WTC11 (cell line): ENCODE data around the gene EXOC4. TPM values are rescaled to one million over a fixed set of nuclear protein-coding genes. Genes with fewer than 3 reads are reported as not detected.

Source experiments
- ATAC-seq: fragments of 200-7000 bp; cut with Tn5 transposase; 2 replicates; pipeline ENCODE4 v1.10.0; 2021; ENCODE audit warnings: mild to moderate bottlenecking, moderate library complexity
- CTCF ChIA-PET: fragments of 300-600 bp; sonication (Branson Sonifier 250); formaldehyde crosslinking; loops from one replicate; lab custom pipeline; 2021; ENCODE audit warnings: antibody characterized with exemption; lab: Charles Lee
- POLR2A ChIA-PET: fragments of 350-600 bp; sonication (Branson Sonifier 250); formaldehyde crosslinking; loops from one replicate; lab custom pipeline; 2021; ENCODE audit warnings: antibody characterized with exemption; lab: Charles Lee
- DNase-seq: peaks from one replicate; pipeline ENCODE4 v3.0.0; 2021; ENCODE audit warnings: low spot score
- H3K27ac Mint-ChIP-seq: 2 replicates; pipeline ENCODE4 v1.8.0; 2021; ENCODE audit warnings: mixed read lengths
- H3K27me3 Mint-ChIP-seq: 2 replicates; pipeline ENCODE4 v1.8.0; 2021; ENCODE audit warnings: low read depth, mild to moderate bottlenecking, moderate library complexity, mixed read lengths
- H3K36me3 Mint-ChIP-seq: 2 replicates; pipeline ENCODE4 v1.8.0; 2021; ENCODE audit warnings: mixed read lengths
- H3K4me1 Mint-ChIP-seq: 2 replicates; pipeline ENCODE4 v1.8.0; 2022; ENCODE audit warnings: mixed read lengths
- H3K4me3 Mint-ChIP-seq: 2 replicates; pipeline ENCODE4 v1.8.0; 2021; ENCODE audit warnings: mild to moderate bottlenecking, moderate library complexity, mixed read lengths
- H3K9me3 Mint-ChIP-seq: 2 replicates; pipeline ENCODE4 v1.8.0; 2021; ENCODE audit warnings: mixed read lengths
- ATF1 ChIP-seq: sonication (generic); formaldehyde crosslinking; IDR thresholded peaks from 2 replicates; pipeline ENCODE4 v1.8.1; 2023; ENCODE audit warnings: mild to moderate bottlenecking, moderate library complexity, missing genetic modification reagents
- ATF3 ChIP-seq: sonication (generic); formaldehyde crosslinking; conservative IDR thresholded peaks from 2 replicates; pipeline ENCODE4 v1.8.1; 2022; ENCODE audit warnings: mild to moderate bottlenecking, missing genetic modification reagents
- CBFB ChIP-seq: sonication (generic); formaldehyde crosslinking; IDR thresholded peaks from 2 replicates; pipeline ENCODE4 v1.8.1; 2022; ENCODE audit warnings: mild to moderate bottlenecking, low read depth, missing genetic modification reagents
- CDX4 ChIP-seq: fragments of 250-450 bp; sonication (Bioruptor Pico); IDR thresholded peaks from 2 replicates; pipeline ENCODE4 v1.9.0; 2021; ENCODE audit warnings: moderate library complexity, mild to moderate bottlenecking, inconsistent platforms, borderline replicate concordance
- FOXJ3 ChIP-seq: sonication (generic); formaldehyde crosslinking; IDR thresholded peaks from 2 replicates; pipeline ENCODE4 v1.9.0; 2021; ENCODE audit warnings: missing genetic modification reagents, mild to moderate bottlenecking, borderline replicate concordance
- FOXK1 ChIP-seq: sonication (generic); formaldehyde crosslinking; IDR thresholded peaks from 2 replicates; pipeline ENCODE4 v1.8.0; 2022; ENCODE audit warnings: mild to moderate bottlenecking, moderate library complexity, missing genetic modification reagents
- FOXP4 ChIP-seq: sonication (generic); formaldehyde crosslinking; IDR thresholded peaks from 2 replicates; pipeline ENCODE4 v1.8.0; 2022; ENCODE audit warnings: mild to moderate bottlenecking, missing genetic modification reagents
- GABPB1 ChIP-seq: sonication (generic); formaldehyde crosslinking; IDR thresholded peaks from 2 replicates; pipeline ENCODE4 v1.8.1; 2023; ENCODE audit warnings: mild to moderate bottlenecking, missing genetic modification reagents
- GTF2I ChIP-seq: fragments of 250-450 bp; sonication (Bioruptor Pico); conservative IDR thresholded peaks from 2 replicates; pipeline ENCODE4 v1.4.0; 2021; ENCODE audit warnings: mild to moderate bottlenecking
- HMGA2 ChIP-seq: fragments of 250-450 bp; sonication (Bioruptor Pico); IDR thresholded peaks from 2 replicates; pipeline ENCODE4 v1.4.0; 2021; ENCODE audit warnings: mild to moderate bottlenecking, moderate library complexity
- HMGXB4 ChIP-seq: sonication (generic); formaldehyde crosslinking; IDR thresholded peaks from 2 replicates; pipeline ENCODE4 v1.8.1; 2023; ENCODE audit warnings: mild to moderate bottlenecking, moderate library complexity, missing genetic modification reagents
- JAZF1 ChIP-seq: fragments of 250-450 bp; sonication (Bioruptor Pico); IDR thresholded peaks from 2 replicates; pipeline ENCODE4 v1.9.0; 2021; ENCODE audit warnings: moderate library complexity, mild to moderate bottlenecking, inconsistent platforms
- MLX ChIP-seq: sonication (generic); formaldehyde crosslinking; IDR thresholded peaks from 2 replicates; pipeline ENCODE4 v1.8.1; 2023; ENCODE audit warnings: mild to moderate bottlenecking, missing genetic modification reagents, moderate library complexity
- MXD4 ChIP-seq: fragments of 250-450 bp; sonication (Bioruptor Pico); IDR thresholded peaks from 2 replicates; pipeline ENCODE4 v1.8.0; 2021; ENCODE audit warnings: mild to moderate bottlenecking, moderate library complexity, borderline replicate concordance
- NFE2L1 ChIP-seq: sonication (generic); formaldehyde crosslinking; IDR thresholded peaks from 2 replicates; pipeline ENCODE4 v1.8.1; 2023; ENCODE audit warnings: missing genetic modification reagents
- NFYB ChIP-seq: sonication (generic); formaldehyde crosslinking; conservative IDR thresholded peaks from 2 replicates; pipeline ENCODE4 v1.8.0; 2022; ENCODE audit warnings: low read depth, missing genetic modification reagents
- NR1H2 ChIP-seq: sonication (generic); formaldehyde crosslinking; IDR thresholded peaks from 2 replicates; pipeline ENCODE4 v1.9.0; 2021; ENCODE audit warnings: mild to moderate bottlenecking, moderate library complexity, missing genetic modification reagents
- NR2C2 ChIP-seq: sonication (generic); formaldehyde crosslinking; IDR thresholded peaks from 2 replicates; pipeline ENCODE4 v1.8.0; 2022; ENCODE audit warnings: mild to moderate bottlenecking, missing genetic modification reagents
- NR3C1 ChIP-seq: sonication (generic); formaldehyde crosslinking; conservative IDR thresholded peaks from 2 replicates; pipeline ENCODE4 v1.8.1; 2023; ENCODE audit warnings: low read depth, mild to moderate bottlenecking, missing genetic modification reagents
- ZBTB21 ChIP-seq: sonication (generic); formaldehyde crosslinking; IDR thresholded peaks from 2 replicates; pipeline ENCODE4 v1.8.1; 2023; ENCODE audit warnings: mild to moderate bottlenecking, missing genetic modification reagents, borderline replicate concordance
- ZNF219 ChIP-seq: sonication (generic); formaldehyde crosslinking; IDR thresholded peaks from 2 replicates; pipeline ENCODE4 v1.8.0; 2023; ENCODE audit warnings: missing genetic modification reagents, mild to moderate bottlenecking, borderline replicate concordance
- ZNF512 ChIP-seq: sonication (generic); formaldehyde crosslinking; IDR thresholded peaks from 2 replicates; pipeline ENCODE4 v1.8.1; 2022; ENCODE audit warnings: missing genetic modification reagents, borderline replicate concordance
- ZNF532 ChIP-seq: fragments of 250-450 bp; sonication (Bioruptor Pico); IDR thresholded peaks from 2 replicates; pipeline ENCODE4 v1.9.0; 2021; ENCODE audit warnings: mild to moderate bottlenecking, borderline replicate concordance
- ZNF671 ChIP-seq: fragments of 250-450 bp; sonication (Bioruptor Pico); IDR thresholded peaks from 2 replicates; pipeline ENCODE4 v1.8.0; 2021; ENCODE audit warnings: mild to moderate bottlenecking
- total RNA-seq: library from RNA; stranded (reverse); gene quantifications from 3 replicates; pipeline ENCODE4 v1.2.3, GENCODE V29; 2021

Gene EXOC4
- total RNA-seq, 1 experiment from 2014 or later = 62.0 TPM

- TF ChIP-seq ZNF532 (CRISPR knock-in tag) = no peak
- no peak for TF ChIP-seq NFYB (CRISPR knock-in tag)
- TF ChIP-seq ATF3 (CRISPR knock-in tag) = no peak
- TF ChIP-seq GTF2I (CRISPR knock-in tag) = no peak
- TF ChIP-seq CDX4 (CRISPR knock-in tag) = no peak
- TF ChIP-seq ZNF512 (CRISPR knock-in tag) = no peak
- no peak for TF ChIP-seq GABPB1 (CRISPR knock-in tag)
- TF ChIP-seq ATF1 (CRISPR knock-in tag) = no peak
- no peak for TF ChIP-seq JAZF1 (CRISPR knock-in tag)
These were observed 449.2 kb downstream of the EXOC4 start (continued) for GRCh38 chr7:133702078-133702477.

GRCh38 chr7:133702960-133703359, 450.1 kb downstream of the EXOC4 start:
- ChIA-PET POLR2A (interaction anchor here (0.5 kb wide), 1 partner anchor 24 kb away, joined by 3 read pairs; no protein-coding TSS in a partner anchor), CTCF (no interaction called here)
- no peaks in the 10 kb centered on the region for H3K9me3 Mint-ChIP-seq
- TF ChIP-seq NR2C2 (CRISPR knock-in tag) (no peak), FOXJ3 (no peak), NR3C1 (CRISPR knock-in tag) (no peak)
- H3K4me3 Mint-ChIP-seq = no peak overlapping the region
- ATAC-seq (no peak), DNase-seq (no peak)
- 0 out of 2 replicates have a peak, but pooled peaks cover 3% of the 10 kb centered on the region for H3K4me1 Mint-ChIP-seq
- no peak overlapping the region for H3K27ac Mint-ChIP-seq
- H3K36me3 Mint-ChIP-seq = no peaks in the 10 kb centered on the region
- H3K27me3 Mint-ChIP-seq = no peaks in the 10 kb centered on the region

GRCh38 chr7:133703547-133703946, 450.7 kb downstream of the EXOC4 start:
- POLR2A ChIA-PET = no interaction called here
- CTCF ChIA-PET = no interaction called here
- no peaks in the 10 kb centered on the region for H3K36me3 Mint-ChIP-seq
- H3K27me3 Mint-ChIP-seq = no peaks in the 10 kb centered on the region
- ATAC-seq = no peak
- no peak overlapping the region for H3K4me3 Mint-ChIP-seq
- no peaks in the 10 kb centered on the region for H3K4me1 Mint-ChIP-seq
- no peaks in the 10 kb centered on the region for H3K9me3 Mint-ChIP-seq
- no peak overlapping the region for H3K27ac Mint-ChIP-seq
- DNase-seq = no peak
- TF ChIP-seq GABPB1 (CRISPR knock-in tag) (no peak), ZNF671 (CRISPR knock-in tag) (no peak), FOXP4 (no peak), ZNF219 (CRISPR knock-in tag) (no peak), MXD4 (CRISPR knock-in tag) (no peak), ZBTB21 (CRISPR knock-in tag) (no peak), NFE2L1 (CRISPR knock-in tag) (no peak), HMGXB4 (CRISPR knock-in tag) (no peak), CBFB (CRISPR knock-in tag) (no peak), MLX (CRISPR knock-in tag) (no peak), HMGA2 (CRISPR knock-in tag) (no peak), FOXK1 (CRISPR knock-in tag) (no peak), NR1H2 (no peak)
